HG02840 (cell line): ENCODE measurements around the gene SRSF2.

Experiments
- ATAC-seq: cut with Tn5 transposase; IDR thresholded peaks from one replicate; pipeline ENCODE4 v1.9.1; 2021; ENCODE audit warnings: mild to moderate bottlenecking, moderate library complexity, moderate number of reproducible peaks; ENCODE audit not compliant: unreplicated experiment, low FRiP score

The SRSF2 gene

DNA sequence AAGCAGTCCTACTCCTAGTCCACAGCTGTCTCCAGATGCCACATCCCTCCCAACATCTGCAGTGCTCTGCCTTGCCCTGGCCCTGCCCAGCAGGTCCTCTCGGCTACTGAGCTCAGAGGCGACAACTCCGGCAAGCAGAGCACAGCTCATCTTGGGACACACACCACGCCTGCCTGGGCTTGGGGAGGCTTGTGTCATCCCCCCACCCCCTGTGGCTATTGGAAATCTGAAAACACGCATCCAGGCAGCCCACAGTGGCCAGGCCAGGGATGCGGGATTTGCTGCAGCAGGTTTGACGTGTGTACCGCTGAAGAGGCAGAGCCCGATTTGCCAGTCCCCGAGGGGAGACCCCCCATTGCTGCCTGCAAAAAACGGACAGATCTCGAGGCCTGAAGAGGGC lies 51.8 kb downstream of the SRSF2 start:
- ATAC-seq: no peak

DNA sequence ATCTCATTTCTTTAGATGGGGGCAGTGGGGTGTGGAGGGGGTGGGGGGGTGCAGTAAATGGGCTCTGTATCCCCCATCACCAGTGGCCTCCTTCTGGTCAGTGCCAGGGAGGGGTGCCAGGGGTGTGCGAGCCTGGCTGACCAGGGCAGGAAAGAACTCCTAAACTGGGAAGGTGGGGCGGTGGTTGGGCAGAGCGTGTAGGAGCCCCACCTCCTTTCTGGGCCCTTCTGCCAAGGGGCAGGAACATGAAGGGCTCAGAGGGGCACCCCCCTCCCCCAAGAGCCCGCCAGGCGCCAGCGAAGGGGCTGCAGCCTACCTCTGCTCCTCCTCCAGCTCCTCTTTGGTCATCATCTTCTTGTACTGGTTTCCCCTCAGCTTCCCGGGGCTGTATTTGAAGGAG lies 52.4 kb downstream of the SRSF2 start:
- no peak for ATAC-seq
